Measurements from ENCODE around the gene SIPA1L3.

GRCh38 chr19:38190793-38191192, 283.8 kb downstream of the SIPA1L3 start:
- no peak for TF ChIP-seq CTCF (IDR thresholded peaks at IDR 0.05; ENCODE audit: low read depth, low read length)
- TF ChIP-seq EZH2phosphoT487 (IDR thresholded peaks at IDR 0.05; ENCODE audit: low read depth) = no peak

Data from OCI-LY3 (cell line).